ENCODE data around the gene DAP.

DAP gene

DNA sequence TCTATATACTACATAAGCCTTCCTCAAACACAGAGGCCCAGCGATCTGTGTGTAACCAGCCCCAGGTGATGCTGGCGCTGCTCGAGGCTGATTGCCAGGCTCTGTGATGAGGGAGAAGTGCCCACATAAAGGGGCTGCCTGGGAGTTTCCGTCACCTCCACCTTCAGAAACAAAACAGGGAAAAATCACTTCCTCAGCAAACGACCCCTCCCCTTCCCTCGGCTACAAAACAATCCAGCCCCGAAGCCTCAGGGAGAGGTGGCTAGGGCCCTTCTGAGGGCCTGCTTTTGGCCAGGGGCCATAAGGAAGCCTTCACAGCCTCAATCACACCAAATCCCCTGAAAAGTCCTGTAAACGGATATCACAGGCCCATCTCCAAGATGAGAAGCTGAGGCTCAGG, 51.1 kb downstream of the DAP start:
- no peak for DNase-seq (ENCODE audit: low read depth in 2 of 2)

- no peak for DNase-seq (ENCODE audit: low read depth in 2 of 2)
Measured at GRCh38 chr5:10709409-10709808, 51.6 kb downstream of the DAP start.

DNA sequence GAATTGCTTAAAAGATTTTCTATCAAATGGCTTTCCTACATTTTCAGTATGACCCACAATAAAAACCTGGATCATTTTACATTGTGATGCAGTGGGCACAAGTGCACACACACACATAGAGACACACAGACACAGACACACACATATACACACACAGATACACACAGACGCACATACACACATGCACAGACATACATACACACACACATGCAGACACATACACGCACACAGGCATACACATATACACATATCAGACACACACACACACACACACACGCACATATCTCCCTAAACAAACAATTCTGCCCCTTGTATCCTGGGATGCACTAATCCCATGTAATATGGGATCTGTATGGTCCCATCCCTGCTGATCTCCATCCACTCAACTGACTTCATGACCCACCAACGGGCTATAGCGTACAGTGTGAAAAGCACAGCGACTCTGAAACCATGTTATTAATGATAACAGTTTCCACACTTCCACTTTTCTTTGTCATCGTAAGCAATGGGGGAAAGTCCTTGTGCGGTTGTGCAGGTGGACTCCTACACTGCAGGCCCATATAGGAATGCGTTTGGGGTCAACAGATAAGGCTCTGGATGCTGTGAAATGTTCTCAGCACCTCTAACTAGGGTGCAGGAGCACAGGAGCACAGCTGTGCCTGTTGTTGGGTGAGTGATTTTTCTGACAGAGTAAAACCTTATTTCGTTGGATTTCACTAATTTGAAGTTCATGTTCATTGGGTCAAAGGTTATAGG, 52.7 kb downstream of the DAP start:
- DNase-seq (ENCODE audit: low read depth in 2 of 2): no peak

GRCh38 chr5:10707198-10708142, 53.6 kb downstream of the DAP start:
- no peak for DNase-seq (ENCODE audit: low read depth in 2 of 2)

GRCh38 chr5:10706326-10706725, 54.7 kb downstream of the DAP start:
- DNase-seq (ENCODE audit: low read depth in 2 of 2): no peak

- no peak for DNase-seq (ENCODE audit: low read depth in 2 of 2)
Measured at GRCh38 chr5:10705747-10706146, 55.3 kb downstream of the DAP start.

DNA sequence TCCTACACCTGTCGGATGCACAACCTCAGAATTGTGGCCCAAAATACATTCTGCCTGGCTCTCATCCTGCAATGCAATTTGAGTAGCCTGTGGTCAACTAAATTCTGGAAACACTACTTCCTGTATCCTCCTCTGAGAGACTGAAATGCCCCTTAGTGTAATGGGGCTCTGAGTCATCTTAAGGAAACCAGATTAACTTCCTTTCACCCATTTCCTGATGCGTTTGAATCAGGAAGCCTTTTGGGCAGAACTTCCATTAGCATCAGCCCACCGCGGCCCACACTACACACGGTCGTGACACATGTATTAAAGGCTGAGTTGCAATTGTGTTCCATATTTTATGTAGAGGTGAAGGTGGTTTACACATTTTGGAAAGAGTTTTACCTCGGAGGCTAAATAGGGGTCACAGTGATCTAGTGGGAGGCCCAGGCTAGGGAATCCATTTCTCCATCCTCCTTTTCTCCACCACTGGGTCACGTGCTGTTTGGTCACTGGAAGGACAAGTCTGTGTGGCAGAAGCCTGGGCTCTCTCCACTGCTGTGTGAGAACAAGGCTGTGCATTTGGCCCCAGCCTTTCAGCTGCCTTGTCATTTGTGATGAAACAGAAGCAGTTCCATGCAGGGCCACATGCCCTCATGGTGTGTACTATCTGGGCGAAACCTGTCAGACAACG, 55.9 kb downstream of the DAP start:
- no peak for DNase-seq (ENCODE audit: low read depth in 2 of 2)

DNA sequence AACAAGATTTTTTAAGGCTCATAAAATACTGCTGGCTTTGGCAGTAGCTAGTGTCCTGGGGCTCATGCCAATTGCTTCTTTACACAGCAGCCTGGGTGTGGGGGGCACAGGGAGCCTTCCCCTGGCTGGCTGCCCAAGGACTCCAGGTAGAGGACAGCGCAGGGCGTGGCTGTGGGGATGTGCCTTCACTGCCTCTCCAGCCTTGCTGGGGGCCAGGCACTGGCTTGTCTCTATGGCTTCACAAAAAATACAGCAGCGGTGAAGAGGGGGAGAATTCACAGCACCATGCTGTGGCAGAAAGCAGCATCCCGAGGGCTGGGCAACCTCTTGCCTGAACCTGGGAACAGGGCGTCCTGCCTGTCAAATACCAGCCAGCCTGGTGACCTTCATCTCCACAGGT, 57.4 kb downstream of the DAP start:
- DNase-seq (ENCODE audit: low read depth in 2 of 2): no peak

- no peak for DNase-seq (ENCODE audit: low read depth in 2 of 2)
Measured at GRCh38 chr5:10702911-10703491, 58.0 kb downstream of the DAP start.

- no peak for DNase-seq (ENCODE audit: low read depth in 2 of 2)
Measured at GRCh38 chr5:10702040-10702629, 58.9 kb downstream of the DAP start.

DNA sequence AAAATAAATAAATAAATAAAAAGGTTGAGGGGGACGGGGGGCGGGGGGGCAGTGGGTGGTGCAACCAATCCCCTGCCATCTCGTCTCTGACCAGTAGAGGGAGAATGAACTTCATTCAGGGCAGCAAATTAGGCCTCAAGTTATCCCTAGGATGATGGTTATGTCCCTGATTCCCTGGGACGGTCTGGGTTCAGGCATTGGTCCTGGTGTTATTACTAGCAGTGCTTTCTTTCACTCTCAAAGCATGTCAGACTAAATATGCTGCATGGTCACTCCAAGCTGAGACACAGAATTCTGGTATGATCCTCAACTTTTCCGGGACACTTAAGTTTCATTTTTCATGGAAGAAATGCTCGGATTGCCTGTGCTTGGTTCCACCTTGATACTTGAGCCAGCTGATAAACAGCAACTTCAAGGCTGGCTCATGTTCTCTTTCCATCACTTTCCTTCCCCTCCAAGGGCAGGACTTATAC, 59.4 kb downstream of the DAP start:
- DNase-seq (ENCODE audit: low read depth in 2 of 2): peak in 1 of 2 donors; percentile 7

GRCh38 chr5:10700516-10700915, 60.5 kb downstream of the DAP start:
- DNase-seq (ENCODE audit: low read depth in 2 of 2): no peak

GRCh38 chr5:10699987-10700386, 61.0 kb downstream of the DAP start:
- DNase-seq (ENCODE audit: low read depth in 2 of 2): no peak

GRCh38 chr5:10699281-10699874, 61.7 kb downstream of the DAP start:
- no peak for DNase-seq (ENCODE audit: low read depth in 2 of 2)

DNA sequence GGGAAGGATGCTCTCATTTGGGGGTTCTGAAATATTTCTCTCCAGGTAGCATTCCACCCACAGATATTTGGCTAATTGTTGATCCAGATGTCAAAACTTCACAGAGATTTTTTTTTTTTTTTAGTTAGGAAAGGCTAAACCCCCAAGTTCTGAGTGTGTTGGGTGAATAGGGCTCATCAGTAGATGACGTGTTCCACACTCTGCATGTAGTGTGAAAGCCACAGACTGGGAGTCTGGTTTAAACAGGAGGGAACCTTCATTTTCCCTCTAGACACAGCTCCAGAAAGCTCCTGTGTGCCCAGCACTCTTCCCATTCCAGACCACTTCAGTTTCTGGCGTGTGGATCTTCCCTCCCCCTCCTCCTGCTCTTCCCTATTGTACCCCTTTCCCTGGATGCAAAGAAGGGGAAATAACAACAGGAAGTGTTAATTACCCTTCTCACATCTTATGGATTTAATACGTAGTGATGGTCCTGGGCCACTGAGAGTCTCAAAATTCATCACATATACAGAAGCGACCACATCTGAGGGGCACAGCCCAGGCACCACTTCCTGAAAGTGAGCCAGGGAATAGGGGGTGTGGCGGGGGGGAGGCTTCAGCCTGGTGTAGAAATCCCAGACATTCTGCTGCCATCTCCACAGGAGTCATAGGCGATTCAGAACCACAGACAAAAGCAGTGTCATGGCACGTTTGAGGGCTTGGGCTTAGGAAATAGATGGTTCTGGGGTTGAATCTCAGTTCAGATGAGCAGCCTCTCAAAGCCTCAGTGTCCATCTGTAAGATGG, 65.1 kb downstream of the DAP start:
- DNase-seq (ENCODE audit: low read depth in 2 of 2): no peak

GRCh38 chr5:10695055-10695649, 65.9 kb downstream of the DAP start:
- DNase-seq (ENCODE audit: low read depth in 2 of 2): no peak

GRCh38 chr5:10691826-10692785, 68.9 kb downstream of the DAP start:
- no peak for DNase-seq (ENCODE audit: low read depth in 2 of 2)
